Endothelial cell of umbilical vein (primary cell): Measurements from ENCODE around the gene P2RY2. TPM values are rescaled to one million over a fixed set of nuclear protein-coding genes. Genes with fewer than 3 reads are reported as not detected.

Source experiments
- BruUV-seq: library from RNA; stranded (reverse); fragments of 400-500 nt; replicated peaks from 2 replicates; lab custom pipeline; 2021; lab: Mats Ljungman, UMichigan
- CTCF ChIA-PET: fragments of 300-600, 350-600 bp; sonication (Branson Sonifier 250); formaldehyde crosslinking; loops from one replicate; lab custom pipeline; 2021; ENCODE audit warnings: antibody characterized with exemption, inconsistent platforms; lab: Charles Lee
- POLR2A ChIA-PET: fragments of 300-600, 350-600 bp; sonication (Branson Sonifier 250); formaldehyde crosslinking; loops from one replicate; lab custom pipeline; 2021; ENCODE audit warnings: antibody characterized with exemption, inconsistent platforms; lab: Charles Lee
- DNase-seq: peaks from one replicate; pipeline ENCODE4 v3.0.0-alpha.2; 2011; ENCODE audit warnings: low read depth, low spot score
- FAIRE-seq: peaks from 2 replicates; lab custom pipeline; 2011; peaks lifted over from hg19 to GRCh38; lab: Jason Lieb, UNC
- H2AFZ ChIP-seq: 2 replicates; pipeline ENCODE4 v1.6.0; 2012; ENCODE audit warnings: low read depth, low read length, control low read depth, inconsistent platforms
- H3K27ac ChIP-seq: 2 replicates; pipeline ENCODE4 v1.5.1; 2011; ENCODE audit warnings: low read depth, mild to moderate bottlenecking, control low read depth, low read length, moderate library complexity; ENCODE audit not compliant: insufficient read depth
- H3K27me3 ChIP-seq, 2 experiments: 2 replicates each; pipeline versions ENCODE4 v1.6.0 to v1.6.1; 2011; ENCODE audit warnings: low read length in 2 of 2, mixed read lengths in 1 of 2; ENCODE audit not compliant: control insufficient read depth in 2 of 2, insufficient read depth in 2 of 2
- H3K36me3 ChIP-seq, 2 experiments: 2 replicates in 1 of 2; 3 replicates in 1 of 2; pipeline ENCODE4 v1.5.1; 2011; ENCODE audit warnings: low read length in 2 of 2, mild to moderate bottlenecking in 1 of 2, moderate library complexity in 1 of 2; ENCODE audit not compliant: control insufficient read depth in 2 of 2, insufficient read depth in 2 of 2; ENCODE audit errors: extremely low read depth in 1 of 2
- H3K4me1 ChIP-seq: 3 replicates; pipeline ENCODE4 v1.5.1; 2011; ENCODE audit warnings: mild to moderate bottlenecking, low read length; ENCODE audit not compliant: control insufficient read depth, insufficient read depth; ENCODE audit errors: extremely low read depth
- H3K4me2 ChIP-seq: 2 replicates; pipeline ENCODE4 v1.6.1; 2011; ENCODE audit warnings: low read length, control low read depth, mixed read lengths; ENCODE audit not compliant: insufficient read depth
- H3K4me3 ChIP-seq, 3 experiments: fragments of 200-600 bp in 1 of 3; sonication (generic), shearing (Covaris generic) in 1 of 3; replicated peaks in 1 of 3; 2 replicates each; pipeline ENCODE4 v1.5.1; 2011 to 2016; ENCODE audit warnings: control low read depth in 3 of 3, low read length in 3 of 3, mild to moderate bottlenecking in 2 of 3, inconsistent platforms in 1 of 3, low read depth in 1 of 3, moderate library complexity in 1 of 3; ENCODE audit not compliant: insufficient read depth in 1 of 3
- H3K79me2 ChIP-seq: 2 replicates; pipeline ENCODE4 v1.6.0; 2012; ENCODE audit warnings: low read length, inconsistent platforms; ENCODE audit not compliant: control insufficient read depth, insufficient read depth
- H3K9ac ChIP-seq: replicated peaks from 2 replicates; pipeline ENCODE3; 2011; ENCODE audit warnings: low read length, control low read depth; ENCODE audit not compliant: insufficient read depth; ENCODE audit errors: extremely low read depth
- H3K9me1 ChIP-seq: replicated peaks from 3 replicates; pipeline ENCODE4 v1.6.0; 2011; ENCODE audit warnings: mild to moderate bottlenecking, low read length; ENCODE audit not compliant: control insufficient read depth, insufficient read depth; ENCODE audit errors: extremely low read depth
- H3K9me3 ChIP-seq: replicated peaks from 2 replicates; pipeline ENCODE4 v1.5.1; 2012; ENCODE audit warnings: low read length, inconsistent platforms; ENCODE audit not compliant: control insufficient read depth, insufficient read depth
- H4K20me1 ChIP-seq: replicated peaks from 2 replicates; pipeline ENCODE3; 2011; ENCODE audit warnings: mild to moderate bottlenecking, low read length; ENCODE audit not compliant: control insufficient read depth, insufficient read depth; ENCODE audit errors: extremely low read depth
- CTCF ChIP-seq, 2 donors: IDR thresholded peaks; 1 replicate in 1 of 2; 2 replicates in 1 of 2; pipeline ENCODE4 v1.5.1; 2011; ENCODE audit warnings: low read length in 2 of 2, mild to moderate bottlenecking in 2 of 2, moderate library complexity in 2 of 2, control low read depth in 1 of 2, inconsistent platforms in 1 of 2, low read depth in 1 of 2; ENCODE audit not compliant: insufficient read depth in 1 of 2; ENCODE audit errors: extremely low read depth in 1 of 2
- EZH2 ChIP-seq: IDR thresholded peaks from 2 replicates; pipeline ENCODE4 v1.6.1; 2012; ENCODE audit warnings: borderline replicate concordance, low read depth, mild to moderate bottlenecking, moderate library complexity, low read length, inconsistent platforms; ENCODE audit not compliant: severe bottlenecking
- FOS ChIP-seq: IDR thresholded peaks from 2 replicates; pipeline ENCODE4 v1.6.1; 2011; ENCODE audit warnings: mild to moderate bottlenecking, low read length, moderate library complexity, borderline replicate concordance; ENCODE audit not compliant: insufficient read depth
- GATA2 ChIP-seq: IDR thresholded peaks from 2 replicates; pipeline ENCODE4 v1.7.0; 2011; ENCODE audit warnings: low read depth, mild to moderate bottlenecking, moderate library complexity, mixed read lengths, low read length; ENCODE audit not compliant: insufficient read length, insufficient read depth
- JUN ChIP-seq: IDR thresholded peaks from 2 replicates; pipeline ENCODE4 v1.6.1; 2011; ENCODE audit warnings: borderline replicate concordance, low read depth; ENCODE audit not compliant: insufficient read length, insufficient read depth
- MAX ChIP-seq: IDR thresholded peaks from 2 replicates; pipeline ENCODE4 v1.6.1; 2011; ENCODE audit not compliant: insufficient read depth, insufficient read length
- MYC ChIP-seq: IDR thresholded peaks from one replicate; pipeline ENCODE4 v1.6.1; 2011; ENCODE audit warnings: mild to moderate bottlenecking, low read depth, low read length
- POLR2A ChIP-seq: IDR thresholded peaks from 2 replicates; pipeline ENCODE4 v1.6.1; 2012; ENCODE audit warnings: low read depth, mild to moderate bottlenecking, control low read depth, low read length
- dilution Hi-C: fragments of 300-500 bp; cut with MboI; formaldehyde crosslinking; loops from one replicate; pipeline ENCODE4 v1.15.0; 2019; ENCODE audit warnings: low sequenced_read_pairs; ENCODE audit not compliant: extremely low pct_ligation_motif_present
- intact Hi-C: fragments of 100-400 bp; cut with micrococcal nuclease; formaldehyde crosslinking; loops from one replicate; pipeline ENCODE4 v1.10.0; 2022
- polyA plus RNA-seq, 4 experiments: library from polyadenylated mRNA; depleted of rRNA in 3 of 4; stranded (reverse) in 3 of 4; unstranded in 1 of 4; fragments of >200 nt; gene quantifications; 2 replicates each; pipeline versions ENCODE4 v1.2.1 to v1.2.3, GENCODE V29; 2011 to 2012; ENCODE audit warnings: missing spikeins in 1 of 4
- total RNA-seq: library from RNA; stranded (reverse); gene quantifications from 2 replicates; pipeline ENCODE4 v1.2.3, GENCODE V29; 2021

Gene P2RY2
- total and polyA plus RNA-seq, 2 donors (not counting 3 experiments of a cell fraction or from before 2014, with no cell fraction given): 4.8 to 5.6 TPM

- H3K27ac ChIP-seq: no peak overlapping the region
- TF ChIP-seq JUN (no peak), FOS (no peak), GATA2 (no peak), CTCF (IDR thresholded peaks at IDR 0.05; ENCODE audit: extremely low read depth in 1 of 2, insufficient read depth in 1 of 2, low read depth in 1 of 2, low read length in 2 of 2) (no peak), EZH2 (no peak), POLR2A (no peak), MYC (no peak), MAX (no peak)
- H3K27me3 ChIP-seq: no peaks in the 10 kb centered on the region
- no TSS peak for BruUV-seq
- DNase-seq (no peak), FAIRE-seq (no peak)
- no peaks in the 10 kb centered on the region for H4K20me1 ChIP-seq
- ChIA-PET POLR2A (no interaction called here), CTCF (interaction anchor here (1.0 to 1.7 kb wide), 3 partner anchors 11 to 558 kb away, joined by 3 read pairs; no protein-coding TSS in a partner anchor)
- H3K79me2 ChIP-seq: no peaks in the 10 kb centered on the region
- no peak overlapping the region for H3K9ac ChIP-seq
- intact Hi-C loops (no loop called here), dilution Hi-C loops (no loop called here)
- H3K36me3 ChIP-seq: no peaks in the 10 kb centered on the region
- no peak overlapping the region for H2AFZ ChIP-seq
- no peaks in the 10 kb centered on the region for H3K9me1 ChIP-seq
- peaks cover 4% of the 10 kb centered on the region for H3K4me1 ChIP-seq
- H3K4me3 ChIP-seq: no peak overlapping the region
- no peaks in the 10 kb centered on the region for H3K9me3 ChIP-seq
- no peak overlapping the region for H3K4me2 ChIP-seq
These were observed 65.4 kb downstream of the P2RY2 start for GRCh38 chr11:73283276-73284000.
